Stimulated activated CD4-positive, alpha-beta T cell treated with anti-CD3 and anti-CD28 coated beads, Interleukin-4, amount 100 ng/mL, for 48 hours (primary cell): ENCODE data around the gene GUCY2F.

ENCODE experiments used
- DNase-seq, 2 donors: peaks; one replicate each; pipeline ENCODE4 v3.0.0-alpha.2; 2020; ENCODE audit warnings: low read depth in 2 of 2

The GUCY2F gene

GRCh38 chrX:109343671-109344070, 138.2 kb downstream of the GUCY2F start:
- DNase-seq, result no peak

DNA sequence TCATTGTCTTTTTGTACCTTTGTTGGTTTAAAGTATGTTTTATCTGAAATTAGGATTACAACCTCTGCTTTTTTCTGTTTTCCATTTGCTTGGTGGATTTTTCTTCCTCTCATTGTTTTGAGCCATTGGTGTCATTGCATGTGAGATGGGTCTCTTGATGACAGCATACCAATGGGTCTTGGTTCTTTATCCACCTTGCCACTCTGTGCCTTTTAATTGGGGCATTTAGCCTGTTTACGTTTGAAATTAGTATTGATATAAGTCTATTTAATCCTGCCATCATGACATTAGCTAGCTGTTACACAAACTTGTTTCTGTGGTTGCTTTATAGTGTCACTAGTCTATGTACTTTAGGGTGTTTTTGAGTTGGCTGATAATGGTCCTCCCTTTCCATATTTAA, 145.7 kb downstream of the GUCY2F start:
- no peak for DNase-seq

DNA sequence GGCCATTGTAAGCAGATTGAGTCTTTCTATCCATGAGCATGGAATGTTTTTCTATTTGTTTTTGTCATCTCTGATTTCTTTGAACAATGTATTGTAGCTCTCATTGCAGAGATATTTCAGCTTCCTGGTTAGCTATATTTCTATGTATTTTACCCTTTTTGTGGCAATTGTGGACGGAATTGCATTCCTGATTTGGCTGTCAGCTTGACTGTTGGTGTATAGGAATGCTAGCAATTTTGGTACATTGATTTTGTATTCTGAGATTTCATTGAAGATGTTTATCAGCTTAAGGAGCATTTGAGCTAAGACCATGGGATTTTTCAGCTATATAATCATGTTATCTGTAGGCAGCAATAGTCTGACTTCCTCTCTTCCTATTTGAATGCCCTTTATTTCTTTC, 154.6 kb downstream of the GUCY2F start:
- no peak for DNase-seq
